ENCODE results near the gene ACOX1.

Gene ACOX1

GRCh38 chr17:75965468-75965867 lies 13.5 kb downstream of the ACOX1 start:
- DNase-seq (ENCODE audit: extremely low read depth, low read depth), result no peak
- no peak for TF ChIP-seq CTCF (IDR thresholded peaks at IDR 0.05; ENCODE audit: low read depth, low read length)

GRCh38 chr17:75959839-75960511 lies 19.0 kb downstream of the ACOX1 start:
- no peak for TF ChIP-seq CTCF (IDR thresholded peaks at IDR 0.05; ENCODE audit: low read depth, low read length)
- no peak for DNase-seq (ENCODE audit: extremely low read depth, low read depth)

- TF ChIP-seq CTCF (IDR thresholded peaks at IDR 0.05; ENCODE audit: low read depth, low read length), result no peak
- no peak for DNase-seq (ENCODE audit: extremely low read depth, low read depth)
Measured at GRCh38 chr17:75959051-75959838, 19.7 kb downstream of the ACOX1 start.

- TF ChIP-seq CTCF (IDR thresholded peaks at IDR 0.05; ENCODE audit: low read depth, low read length), result no peak
- no peak for DNase-seq (ENCODE audit: extremely low read depth, low read depth)
Measured at GRCh38 chr17:75950855-75951554, 28.0 kb downstream of the ACOX1 start.

- no peak for TF ChIP-seq CTCF (IDR thresholded peaks at IDR 0.05; ENCODE audit: low read depth, low read length)
Measured at GRCh38 chr17:75950421-75950820, 28.5 kb downstream of the ACOX1 start.

GRCh38 chr17:75945211-75945610 lies 33.8 kb downstream of the ACOX1 start:
- TF ChIP-seq CTCF (IDR thresholded peaks at IDR 0.05; ENCODE audit: low read depth, low read length), result no peak
- no peak for DNase-seq (ENCODE audit: extremely low read depth, low read depth)

More at GRCh38 chr17:75950421-75950820, 28.5 kb downstream of the ACOX1 start:
- DNase-seq (ENCODE audit: extremely low read depth, low read depth), result no peak

GRCh38 chr17:75943491-75943890 lies 35.5 kb downstream of the ACOX1 start:
- TF ChIP-seq CTCF (IDR thresholded peaks at IDR 0.05; ENCODE audit: low read depth, low read length), result no peak
- DNase-seq (ENCODE audit: extremely low read depth, low read depth), result no peak
